HepG2 (cell line): ENCODE results near the gene KRTAP1-1. TPM values are rescaled to one million over a fixed set of nuclear protein-coding genes. Genes with fewer than 3 reads are reported as not detected.

ENCODE experiments used
- ATAC-seq: fragments of 200-7000 bp; cut with Tn5 transposase; 3 replicates; pipeline ENCODE4 v1.9.1; 2020; ENCODE audit warnings: mild to moderate bottlenecking, moderate library complexity
- BruUV-seq: library from RNA; stranded (reverse); fragments of 400-500 nt; replicated peaks from 2 replicates; lab custom pipeline; 2021; lab: Mats Ljungman, UMichigan
- CTCF ChIA-PET: fragments of 300-600 bp; formaldehyde crosslinking; extraction: SDS; loops from one replicate; lab custom pipeline; 2021; ENCODE audit warnings: low total read pairs, inconsistent platforms, low intra/inter-chr PET ratio; lab: Yijun Ruan, JAX
- POLR2A ChIA-PET: fragments of 350-600 bp; sonication (Branson Sonifier 250); formaldehyde crosslinking; loops from one replicate; lab custom pipeline; 2020; ENCODE audit warnings: antibody characterized with exemption, inconsistent platforms; lab: Yijun Ruan, JAX
- DNase-seq: peaks from one replicate; pipeline ENCODE4 v3.0.0-alpha.2; 2015; ENCODE audit warnings: low spot score
- FAIRE-seq: peaks from 3 replicates; lab custom pipeline; 2011; peaks lifted over from hg19 to GRCh38; lab: Jason Lieb, UNC
- H2AFZ ChIP-seq: one replicate; pipeline ENCODE4 v1.6.1; 2011; ENCODE audit warnings: low read length, inconsistent platforms
- H3K27ac ChIP-seq: fragments of 300-600 bp; 3 replicates; pipeline ENCODE4 v1.8.0; 2011; ENCODE audit warnings: mixed run types, mild to moderate bottlenecking, mixed read lengths, low read length, inconsistent platforms; ENCODE audit not compliant: insufficient read depth; ENCODE audit errors: extremely low read length
- H3K27me3 ChIP-seq, 2 experiments: fragments of 200-600 bp in 1 of 2; 2 replicates in 1 of 2; 3 replicates in 1 of 2; pipeline versions ENCODE4 v1.6.0 to v1.8.0; 2011; ENCODE audit warnings: low read length in 2 of 2, mild to moderate bottlenecking in 2 of 2, moderate library complexity in 2 of 2, inconsistent platforms in 1 of 2; ENCODE audit not compliant: insufficient read depth in 2 of 2, control insufficient read depth in 1 of 2
- H3K36me3 ChIP-seq, 2 experiments: fragments of 200-600 bp in 1 of 2; replicated peaks in 1 of 2; 2 replicates in 1 of 2; 3 replicates in 1 of 2; pipeline versions ENCODE4 v1.5.1 to v1.8.0; 2011; ENCODE audit warnings: low read length in 2 of 2, inconsistent platforms in 1 of 2; ENCODE audit not compliant: insufficient read depth in 2 of 2, control insufficient read depth in 1 of 2
- H3K4me1 ChIP-seq: 2 replicates; pipeline ENCODE4 v1.5.1; 2012; ENCODE audit warnings: low read length, inconsistent platforms; ENCODE audit not compliant: insufficient read depth
- H3K4me2 ChIP-seq: 2 replicates; pipeline ENCODE4 v1.6.0; 2011; ENCODE audit warnings: low read depth, low read length, inconsistent platforms
- H3K4me3 ChIP-seq, 3 experiments: fragments of 200-600 bp in 1 of 3; sonication (generic), shearing (Covaris generic) in 1 of 3; replicated peaks in 1 of 3; 2 replicates each; pipeline ENCODE4 v1.5.1; 2011 to 2016; ENCODE audit warnings: low read length in 3 of 3, inconsistent platforms in 2 of 3, low read depth in 2 of 3, mild to moderate bottlenecking in 2 of 3, control low read depth in 1 of 3, mixed read lengths in 1 of 3; ENCODE audit not compliant: insufficient read depth in 1 of 3
- H3K79me2 ChIP-seq: one replicate; pipeline ENCODE4 v1.6.1; 2011; ENCODE audit warnings: low read length, inconsistent platforms; ENCODE audit not compliant: insufficient read depth
- H3K9ac ChIP-seq: 2 replicates; pipeline ENCODE4 v1.6.0; 2011; ENCODE audit warnings: mild to moderate bottlenecking, low read depth, low read length, inconsistent platforms; ENCODE audit not compliant: insufficient read depth
- H3K9me3 ChIP-seq: 2 replicates; pipeline ENCODE4 v1.5.1; 2012; ENCODE audit warnings: mild to moderate bottlenecking, low read length
- H4K20me1 ChIP-seq: 2 replicates; pipeline ENCODE4 v1.6.0; 2011; ENCODE audit warnings: inconsistent platforms, mild to moderate bottlenecking, low read length, moderate library complexity; ENCODE audit not compliant: insufficient read depth
- ARNT2 ChIP-seq: sonication (generic); formaldehyde crosslinking; IDR thresholded peaks from 2 replicates; pipeline ENCODE4 v1.8.0; 2022; ENCODE audit warnings: mild to moderate bottlenecking, low read depth, missing genetic modification reagents, moderate library complexity
- BCL6 ChIP-seq: IDR thresholded peaks from 2 replicates; pipeline ENCODE4 v1.6.1; 2016; ENCODE audit warnings: missing genetic modification reagents, missing compliant biosample characterization
- CEBPG ChIP-seq: IDR thresholded peaks from 2 replicates; pipeline ENCODE4 v1.6.1; 2016
- CENPX ChIP-seq: sonication (generic); formaldehyde crosslinking; IDR thresholded peaks from 2 replicates; pipeline ENCODE4 v1.9.0; 2021; ENCODE audit warnings: mild to moderate bottlenecking, missing genetic modification reagents, moderate library complexity
- ELF4 ChIP-seq: sonication (generic); formaldehyde crosslinking; IDR thresholded peaks from 2 replicates; pipeline ENCODE4 v1.5.0; 2020; ENCODE audit warnings: missing genetic modification reagents, mild to moderate bottlenecking, moderate library complexity, borderline replicate concordance
- EP300 ChIP-seq, 3 experiments: sonication (generic) in 1 of 3; formaldehyde crosslinking in 1 of 3; IDR thresholded peaks; 2 replicates each; pipeline versions ENCODE4 v1.5.1 to v1.6.1; 2011 to 2020; ENCODE audit warnings: low read depth in 2 of 3, low read length in 2 of 3, borderline replicate concordance in 1 of 3, improper control_type of control experiment in 1 of 3, mild to moderate bottlenecking in 1 of 3, missing genetic modification reagents in 1 of 3, moderate library complexity in 1 of 3
- HHEX ChIP-seq: IDR thresholded peaks from 2 replicates; pipeline ENCODE4 v1.6.1; 2016; ENCODE audit warnings: control low read depth
- KAT2B ChIP-seq: fragments of 150-350 bp; IDR thresholded peaks from 2 replicates; pipeline ENCODE4 v1.6.1; 2014; ENCODE audit warnings: low read depth, low read length, borderline replicate concordance
- NAIF1 ChIP-seq: sonication (generic); formaldehyde crosslinking; IDR thresholded peaks from 2 replicates; pipeline ENCODE4 v1.5.0; 2020; ENCODE audit warnings: mild to moderate bottlenecking, missing genetic modification reagents, borderline replicate concordance
- SALL1 ChIP-seq: sonication (generic); formaldehyde crosslinking; IDR thresholded peaks from 2 replicates; pipeline ENCODE4 v1.8.0; 2022; ENCODE audit warnings: mild to moderate bottlenecking, missing genetic modification reagents
- SAP130 ChIP-seq: IDR thresholded peaks from 2 replicates; pipeline ENCODE4 v1.6.1; 2016; ENCODE audit warnings: low read depth
- SKI ChIP-seq: fragments of 450-650 bp; IDR thresholded peaks from one replicate; pipeline ENCODE4 v1.6.1; 2018; ENCODE audit warnings: mild to moderate bottlenecking; ENCODE audit not compliant: partially characterized antibody
- SRY ChIP-seq: sonication (generic); formaldehyde crosslinking; IDR thresholded peaks from 2 replicates; pipeline ENCODE4 v1.8.0; 2022; ENCODE audit warnings: mild to moderate bottlenecking, missing genetic modification reagents
- TRIM24 ChIP-seq: sonication (generic); formaldehyde crosslinking; IDR thresholded peaks from 2 replicates; pipeline ENCODE4 v1.8.0; 2022; ENCODE audit warnings: mild to moderate bottlenecking, missing genetic modification reagents
- ZBTB38 ChIP-seq: sonication (generic); formaldehyde crosslinking; IDR thresholded peaks from 2 replicates; pipeline ENCODE4 v1.5.1; 2020; ENCODE audit warnings: mild to moderate bottlenecking, missing genetic modification reagents
- ZNF549 ChIP-seq: sonication (generic); formaldehyde crosslinking; IDR thresholded peaks from 2 replicates; pipeline ENCODE4 v1.5.0; 2020; ENCODE audit warnings: missing genetic modification reagents
- ZNF552 ChIP-seq: sonication (generic); formaldehyde crosslinking; IDR thresholded peaks from 2 replicates; pipeline ENCODE4 v1.9.0; 2022; ENCODE audit warnings: missing genetic modification reagents, mild to moderate bottlenecking, borderline replicate concordance
- ZNF570 ChIP-seq: sonication (generic); formaldehyde crosslinking; IDR thresholded peaks from 2 replicates; pipeline ENCODE4 v1.4.0; 2020; ENCODE audit warnings: mild to moderate bottlenecking, missing genetic modification reagents, borderline replicate concordance
- ZNF724P ChIP-seq: sonication (generic); formaldehyde crosslinking; IDR thresholded peaks from 2 replicates; pipeline ENCODE4 v1.8.0; 2022; ENCODE audit warnings: missing genetic modification reagents, borderline replicate concordance
- ZNF83 ChIP-seq: sonication (generic); formaldehyde crosslinking; IDR thresholded peaks from 2 replicates; pipeline ENCODE4 v1.4.0; 2020; ENCODE audit warnings: missing genetic modification reagents, mild to moderate bottlenecking, borderline replicate concordance
- WGBS: methylation state at CpG from one replicate; pipeline ENCODE4 v1.1.6; 2017; ENCODE audit warnings: low lambda C conversion rate; 5-methylcytosine and 5-hydroxymethylcytosine counted together
- in situ Hi-C: cut with HindIII; loops from 2 replicates; pipeline ENCODE4 v1.10.0; 2017; ENCODE audit warnings: low pct_unique_long_range_greater_than_20kb; ENCODE audit not compliant: extremely low pct_ligation_motif_present
- intact Hi-C: fragments of 100-400 bp; cut with micrococcal nuclease; formaldehyde crosslinking; loops from one replicate; pipeline ENCODE4 v1.10.0; 2022; ENCODE audit not compliant: unreplicated experiment
- polyA plus RNA-seq, 8 experiments: library from polyadenylated mRNA; depleted of rRNA in 3 of 8; stranded (reverse) in 7 of 8; unstranded in 1 of 8; fragments of >200 nt; fragmentation: Illumina TruSeq in 4 of 8; extraction: Trizol in 4 of 8; gene quantifications; 2 replicates each; pipeline versions ENCODE4 v1.2.1 to v1.2.3, GENCODE V29; 2011 to 2016; ENCODE audit warnings: low read depth in 4 of 8, missing spikeins in 1 of 8, mixed read lengths in 1 of 8; ENCODE audit not compliant: insufficient read depth in 1 of 8
- total RNA-seq, 5 experiments: library from RNA; depleted of rRNA; stranded (reverse); fragments of >200 nt; fragmentation: Illumina TruSeq; extraction: Trizol; gene quantifications; 2 replicates each; pipeline ENCODE4 v1.2.3, GENCODE V29; 2016; ENCODE audit warnings: low read depth in 1 of 5
- TF ChIP-seq, protein P1 (sequence below): sonication (generic); formaldehyde crosslinking; IDR thresholded peaks from 2 replicates; pipeline ENCODE4 v1.5.1; 2020; ENCODE audit warnings: missing genetic modification reagents, mild to moderate bottlenecking, borderline replicate concordance
- TF ChIP-seq, protein P2 (sequence below): sonication (generic); formaldehyde crosslinking; IDR thresholded peaks from 2 replicates; pipeline ENCODE4 v1.5.0; 2020; ENCODE audit warnings: mild to moderate bottlenecking, missing genetic modification reagents, borderline replicate concordance

KRTAP1-1 gene
- total and polyA plus RNA-seq, 2 of the 13 experiments (the other 11 are each of a cell fraction or from before 2014, with no cell fraction given), result not detected

DNA sequence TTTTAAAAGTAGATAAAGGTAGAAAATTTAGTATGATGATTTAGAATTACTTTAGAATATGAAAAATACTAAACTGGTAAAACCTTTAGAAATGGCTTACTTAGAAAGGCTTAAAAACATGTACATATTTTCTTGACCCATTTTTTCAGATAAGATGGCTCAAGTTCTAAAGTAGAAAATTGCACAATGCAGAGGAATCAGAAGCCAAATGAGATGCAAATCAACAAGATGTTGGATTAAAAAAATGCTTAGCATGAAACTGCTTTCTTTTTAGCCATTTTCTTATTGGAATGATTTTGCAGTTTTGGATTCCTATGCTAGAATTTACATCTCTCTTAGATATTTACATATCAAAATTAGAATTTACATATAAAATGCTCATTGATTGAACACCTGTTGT, 30.8 kb downstream of the KRTAP1-1 start (continued):
- no peak for TF ChIP-seq ARNT2
- TF ChIP-seq HHEX, result no peak
- TF ChIP-seq KAT2B, result no peak
- no peak for TF ChIP-seq ZNF549
- TF ChIP-seq ZNF552 (CRISPR knock-in tag), result no peak
- no peak for TF ChIP-seq ZNF83 (CRISPR knock-in tag)
- TF ChIP-seq SKI, result no peak
- no peak for TF ChIP-seq ZNF570 (CRISPR knock-in tag)

DNA sequence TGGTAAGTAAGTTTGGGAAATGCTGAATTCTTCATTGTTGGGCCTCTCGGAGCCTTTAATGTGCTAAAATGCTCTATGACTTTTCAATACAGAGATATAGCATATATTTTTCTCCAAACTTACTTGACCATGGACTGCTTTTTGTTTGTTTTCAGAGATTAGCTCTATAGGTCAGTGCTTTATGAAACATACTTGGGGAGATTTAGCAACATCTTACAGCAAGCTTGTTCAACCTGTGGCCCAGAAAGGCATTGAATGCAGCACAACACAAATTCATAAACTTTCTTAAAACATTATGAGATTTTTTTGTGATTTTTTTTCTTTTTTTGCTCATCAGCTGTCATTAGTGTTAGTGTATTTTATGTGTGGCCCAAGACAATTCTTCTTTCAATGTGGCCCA, 31.3 kb downstream of the KRTAP1-1 start:
- POLR2A ChIA-PET, result interaction anchor here (0.9 to 2.1 kb wide), 5 partner anchors 10 to 108 kb away, joined by 3 to 15 read pairs (median 7); no protein-coding TSS in a partner anchor
- no peak for FAIRE-seq
- H3K4me2 ChIP-seq, result peak overlapping the region; percentile 36
- TF ChIP-seq SALL1 (CRISPR knock-in tag), result no peak
- TF ChIP-seq NAIF1 (CRISPR knock-in tag), result no peak
- no peak for TF ChIP-seq BCL6
- TF ChIP-seq CEBPG (CRISPR knock-in tag), result peak; percentile 44; the same call in 1 of the 2 replicates
- TF ChIP-seq, protein P1, sequence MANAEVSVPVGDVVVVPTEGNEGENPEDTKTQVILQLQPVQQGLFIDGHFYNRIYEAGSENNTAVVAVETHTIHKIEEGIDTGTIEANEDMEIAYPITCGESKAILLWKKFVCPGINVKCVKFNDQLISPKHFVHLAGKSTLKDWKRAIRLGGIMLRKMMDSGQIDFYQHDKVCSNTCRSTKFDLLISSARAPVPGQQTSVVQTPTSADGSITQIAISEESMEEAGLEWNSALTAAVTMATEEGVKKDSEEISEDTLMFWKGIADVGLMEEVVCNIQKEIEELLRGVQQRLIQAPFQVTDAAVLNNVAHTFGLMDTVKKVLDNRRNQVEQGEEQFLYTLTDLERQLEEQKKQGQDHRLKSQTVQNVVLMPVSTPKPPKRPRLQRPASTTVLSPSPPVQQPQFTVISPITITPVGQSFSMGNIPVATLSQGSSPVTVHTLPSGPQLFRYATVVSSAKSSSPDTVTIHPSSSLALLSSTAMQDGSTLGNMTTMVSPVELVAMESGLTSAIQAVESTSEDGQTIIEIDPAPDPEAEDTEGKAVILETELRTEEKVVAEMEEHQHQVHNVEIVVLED (CRISPR knock-in tag), result no peak; the same call in 1 of the 2 replicates
- no peak for TF ChIP-seq ELF4 (CRISPR knock-in tag)
- TF ChIP-seq CENPX (CRISPR knock-in tag), result no peak
- TF ChIP-seq, protein P2, sequence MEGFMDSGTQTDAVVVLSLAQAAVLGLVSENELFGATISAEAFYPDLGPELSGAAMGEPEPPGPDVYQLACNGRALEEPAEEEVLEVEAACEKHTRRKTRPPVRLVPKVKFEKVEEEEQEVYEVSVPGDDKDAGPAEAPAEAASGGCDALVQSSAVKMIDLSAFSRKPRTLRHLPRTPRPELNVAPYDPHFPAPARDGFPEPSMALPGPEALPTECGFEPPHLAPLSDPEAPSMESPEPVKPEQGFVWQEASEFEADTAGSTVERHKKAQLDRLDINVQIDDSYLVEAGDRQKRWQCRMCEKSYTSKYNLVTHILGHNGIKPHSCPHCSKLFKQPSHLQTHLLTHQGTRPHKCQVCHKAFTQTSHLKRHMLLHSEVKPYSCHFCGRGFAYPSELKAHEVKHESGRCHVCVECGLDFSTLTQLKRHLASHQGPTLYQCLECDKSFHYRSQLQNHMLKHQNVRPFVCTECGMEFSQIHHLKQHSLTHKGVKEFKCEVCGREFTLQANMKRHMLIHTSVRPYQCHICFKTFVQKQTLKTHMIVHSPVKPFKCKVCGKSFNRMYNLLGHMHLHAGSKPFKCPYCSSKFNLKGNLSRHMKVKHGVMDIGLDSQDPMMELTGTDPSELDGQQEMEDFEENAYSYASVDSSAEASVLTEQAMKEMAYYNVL (CRISPR knock-in tag), result no peak
- TF ChIP-seq ZNF724P (CRISPR knock-in tag), result no peak
- TF ChIP-seq SRY (CRISPR knock-in tag), result no peak
- peak in 1 of 2 experiments; percentile 29; a peak in 1 of 4 replicates for TF ChIP-seq EP300 (IDR thresholded peaks at IDR 0.05; ENCODE audit: low read depth in 2 of 2, low read length in 2 of 2)
- no peak for TF ChIP-seq EP300 (CRISPR knock-in tag; IDR thresholded peaks at IDR 0.05; ENCODE audit: borderline replicate concordance)
- no peak for TF ChIP-seq ZBTB38 (CRISPR knock-in tag)
- no peak for TF ChIP-seq TRIM24
- 0 out of 2 replicates have a peak, but pooled peaks have one; percentile 12 for TF ChIP-seq SAP130 (CRISPR knock-in tag)

More for the DNA sequence above, 31.3 kb downstream of the KRTAP1-1 start:
- no peaks in the 10 kb centered on the region for H3K27me3 ChIP-seq
- H3K9me3 ChIP-seq, result no peaks in the 10 kb centered on the region
- H3K4me1 ChIP-seq, result peaks cover 61% of the 10 kb centered on the region
- no peaks in the 10 kb centered on the region for H4K20me1 ChIP-seq
- WGBS, result 37% methylated on average over 1 of the region's 1 CpG
- ATAC-seq (no peak), DNase-seq (peak; percentile 32)
- H3K79me2 ChIP-seq, result no peaks in the 10 kb centered on the region
- no peaks in the 10 kb centered on the region for H3K36me3 ChIP-seq
- in situ Hi-C loops (loop anchor here (5.0 kb wide), 1 partner anchor 47 kb away; the partner anchor contains the start of gene KRTAP2-2), intact Hi-C loops (loop anchor here (1.0 to 5.0 kb wide), 3 partner anchors 49 to 103 kb away; no protein-coding TSS in a partner anchor)
- BruUV-seq, result no TSS peak
- CTCF ChIA-PET, result no interaction called here
- H2AFZ ChIP-seq, result no peak overlapping the region
- H3K4me3 ChIP-seq, result no peak overlapping the region; a peak in 1 of 6 replicates
- H3K9ac ChIP-seq, result peak overlapping the region; percentile 55
- H3K27ac ChIP-seq, result peak overlapping the region; percentile 70
